GM19023 (cell line): Measurements from ENCODE around the gene TLCD4.
"Not testable (repeated sequence)": the region's sequence is repeated elsewhere in the genome, so short reads cannot be mapped to it uniquely, and the experiment has no call there.

Source experiments
- ATAC-seq: cut with Tn5 transposase; IDR thresholded peaks from one replicate; pipeline ENCODE4 v1.9.1; 2021; ENCODE audit warnings: mild to moderate bottlenecking, moderate library complexity; ENCODE audit not compliant: unreplicated experiment

TLCD4 gene

DNA sequence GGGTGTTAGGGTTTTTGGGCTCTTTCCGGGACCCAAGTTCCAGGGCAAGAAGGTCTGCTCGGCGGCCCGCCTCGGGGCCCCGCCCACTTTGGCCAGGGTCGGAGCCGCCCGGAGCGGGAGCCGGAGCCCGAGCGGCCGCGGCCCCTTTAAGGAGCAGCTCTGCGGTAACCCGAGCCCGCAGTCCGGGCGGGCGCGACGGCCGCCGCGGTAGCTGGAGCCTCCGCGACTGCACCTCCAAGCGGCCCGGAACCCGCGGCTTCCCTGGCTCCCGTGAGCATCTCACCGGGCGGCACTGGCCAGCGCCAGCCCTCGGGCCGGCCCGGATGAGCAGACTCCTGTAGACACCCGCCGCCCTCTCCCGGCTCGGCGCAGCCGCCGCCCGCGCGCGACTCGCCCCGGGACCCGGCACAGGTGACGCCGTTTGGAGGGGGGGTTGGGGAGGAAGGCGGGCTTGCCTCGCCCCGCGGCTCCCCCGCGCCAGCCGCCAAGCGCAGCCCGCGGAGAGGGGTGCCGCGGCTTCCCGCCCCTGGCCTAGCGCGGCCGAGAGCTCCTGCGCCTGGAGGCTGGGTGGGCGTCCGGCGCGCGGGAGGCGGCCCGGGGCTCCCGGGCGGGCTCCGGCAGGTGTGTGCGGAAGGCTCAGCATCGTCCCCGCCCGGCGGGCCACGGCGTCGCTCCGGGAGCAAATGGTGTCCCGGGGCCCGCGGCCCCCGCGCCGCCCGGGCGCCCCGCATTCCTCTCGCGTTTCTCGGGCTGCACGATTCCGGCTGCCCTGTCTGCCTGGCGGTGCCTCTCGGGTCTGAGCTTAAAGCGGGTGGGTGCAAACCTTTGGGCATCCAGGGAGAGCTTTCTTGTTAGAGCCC lies at the start of gene TLCD4:
Gene TLCD4, plus strand, starts transcription at position 149 of the 860 bp plus-strand sequence. CDS start 26,547 bp downstream, outside the sequence.
- peak; percentile 72 for ATAC-seq

DNA sequence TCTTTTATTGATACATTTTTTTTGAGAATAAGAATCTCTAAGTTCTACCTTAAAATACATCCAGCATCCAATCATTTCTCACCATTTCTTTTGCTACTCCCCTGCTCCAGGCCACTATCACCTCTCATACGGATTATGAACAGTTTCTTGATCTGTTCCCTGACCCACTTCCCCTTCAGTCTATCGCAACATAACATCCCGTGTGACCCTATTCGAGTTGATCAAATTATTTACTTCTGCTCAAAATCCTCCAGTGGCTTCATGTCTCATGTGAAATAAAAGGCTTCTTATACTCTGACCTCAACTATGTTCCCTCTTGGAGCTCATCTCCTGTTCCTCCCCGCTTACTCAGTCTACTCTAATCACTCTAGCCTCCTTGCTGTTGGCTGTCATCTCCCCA lies 49.6 kb upstream of the TLCD4 start:
- ATAC-seq: no peak

GRCh38 chr1:95068956-95069709 lies 48.0 kb upstream of the TLCD4 start:
- ATAC-seq: no peak

DNA sequence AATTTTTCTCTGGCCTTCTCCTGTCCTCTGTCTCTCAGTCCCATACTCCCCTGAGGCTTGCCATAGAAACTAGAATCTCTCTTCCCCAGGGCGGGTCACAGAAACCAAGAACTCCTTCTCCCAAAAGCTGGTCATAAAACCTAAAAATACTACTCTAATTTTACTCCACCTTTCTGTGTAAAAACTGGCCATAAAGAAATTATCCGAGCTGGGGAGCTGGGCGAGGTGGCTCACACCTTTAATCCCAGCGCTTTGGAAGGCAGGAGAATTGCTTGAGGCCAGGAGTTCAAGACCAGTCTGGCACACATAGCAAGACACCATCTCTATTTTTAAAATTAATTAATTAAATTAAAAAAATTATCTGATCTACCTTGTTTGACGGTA lies 47.5 kb upstream of the TLCD4 start:
- ATAC-seq: no peak

- ATAC-seq: no peak
Observed at GRCh38 chr1:95071539-95071938, 45.6 kb upstream of the TLCD4 start.

GRCh38 chr1:95072117-95072516 lies 45.0 kb upstream of the TLCD4 start:
- no peak for ATAC-seq

GRCh38 chr1:95072532-95073419 lies 44.4 kb upstream of the TLCD4 start, which contains the start of gene ALG14:
Gene ALG14 (minus strand): TSS chr1:95072951. CDS start chr1:95072898, 53 bp downstream.
- ATAC-seq: peak; percentile 98

- ATAC-seq: no peak
Observed at GRCh38 chr1:95073446-95073845, 43.7 kb upstream of the TLCD4 start.

DNA sequence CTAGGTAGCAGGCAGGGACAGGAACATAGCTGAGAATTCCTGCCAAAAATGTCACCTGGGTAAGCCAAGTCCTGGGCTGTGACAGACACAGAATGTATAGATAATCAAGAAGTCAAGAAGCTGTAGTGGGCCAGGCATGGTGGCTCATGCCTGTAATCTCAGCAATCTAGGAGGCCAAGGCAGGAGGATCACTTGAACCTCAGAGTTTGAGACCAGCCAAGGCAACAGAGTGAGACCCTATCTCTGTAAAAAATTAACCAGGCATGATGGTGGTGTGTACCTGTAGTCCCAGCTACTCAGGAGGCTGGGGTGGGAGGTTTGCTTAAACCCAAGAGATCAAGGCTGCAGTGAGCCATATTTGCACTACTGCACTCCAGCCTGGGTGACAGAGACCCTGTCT lies 41.1 kb upstream of the TLCD4 start:
- ATAC-seq: no peak

GRCh38 chr1:95080446-95080845 lies 36.7 kb upstream of the TLCD4 start:
- ATAC-seq: no peak

- no peak for ATAC-seq
Observed at GRCh38 chr1:95080879-95081278, 36.3 kb upstream of the TLCD4 start.

GRCh38 chr1:95084317-95085176 lies 32.6 kb upstream of the TLCD4 start:
- peak; percentile 79 for ATAC-seq

DNA sequence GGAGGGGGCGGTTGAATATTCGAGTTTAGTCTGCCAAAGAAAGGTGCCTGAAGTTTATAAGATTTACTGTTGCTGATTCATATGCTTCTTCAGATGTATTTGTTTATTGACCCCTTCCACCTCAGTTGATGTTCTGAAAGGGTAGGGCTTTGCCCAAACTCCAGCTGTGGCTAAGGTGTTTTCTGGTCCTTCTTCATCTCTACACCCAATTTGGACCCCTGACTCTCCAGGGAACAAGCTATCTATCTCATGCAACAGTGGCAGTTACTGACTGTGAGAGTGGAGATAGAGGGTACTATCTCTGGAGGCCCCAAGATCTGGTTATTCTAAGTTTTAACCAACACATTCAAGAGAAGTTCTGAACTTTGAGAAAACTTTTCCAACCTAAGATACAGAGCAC lies 31.8 kb upstream of the TLCD4 start:
- no peak for ATAC-seq

DNA sequence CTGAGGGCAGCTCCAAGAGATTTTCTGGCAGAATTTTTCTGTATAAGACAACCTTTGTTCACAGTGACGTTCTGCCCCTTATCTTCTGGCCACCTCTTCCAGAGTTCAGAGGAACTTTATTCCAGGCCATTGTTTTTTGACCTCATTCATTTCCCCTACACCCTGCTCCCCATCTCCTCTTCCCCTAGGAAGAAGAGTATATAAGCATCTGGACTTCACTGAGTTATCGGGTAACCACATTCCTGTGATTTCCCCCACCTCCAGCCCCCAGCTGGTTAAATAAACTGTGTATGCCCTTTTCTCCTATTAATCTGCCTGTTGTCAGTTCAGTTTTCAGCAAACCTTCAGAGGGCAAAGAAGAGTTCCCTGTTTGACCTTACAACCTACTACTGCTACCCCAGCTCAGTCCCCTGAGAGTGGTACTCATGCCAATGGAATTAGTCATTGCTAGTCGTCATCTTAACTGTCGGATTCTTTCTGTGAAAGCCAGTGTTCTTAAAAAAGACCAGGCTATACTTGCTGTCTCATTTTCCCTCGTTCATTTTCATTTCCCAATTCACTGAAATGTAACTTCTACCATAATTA lies 30.1 kb upstream of the TLCD4 start:
- no peak for ATAC-seq

DNA sequence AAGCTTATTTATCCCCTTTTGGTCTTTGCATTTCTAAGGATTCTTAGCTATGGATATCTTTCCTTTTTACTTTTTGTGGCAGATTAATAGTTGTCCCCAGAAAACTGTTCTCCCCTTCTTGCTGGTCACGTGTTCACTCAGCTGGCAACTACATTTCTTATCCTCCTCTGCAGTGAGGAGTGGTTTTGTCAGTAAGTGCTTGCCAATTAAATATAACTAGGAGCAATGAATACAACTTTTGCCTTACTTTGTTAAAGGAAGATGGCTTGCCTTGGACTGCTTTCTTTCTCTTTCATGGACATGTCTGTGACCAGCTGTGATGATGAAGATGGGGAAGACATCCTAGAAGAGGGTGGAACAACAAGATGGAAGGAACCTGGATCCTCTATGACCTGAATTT lies 28.9 kb upstream of the TLCD4 start:
- no peak for ATAC-seq

- ATAC-seq: no peak
Observed at GRCh38 chr1:95089650-95090287, 27.4 kb upstream of the TLCD4 start.

- ATAC-seq: not testable (repeated sequence)
Observed at GRCh38 chr1:95091290-95091689, 25.9 kb upstream of the TLCD4 start.

DNA sequence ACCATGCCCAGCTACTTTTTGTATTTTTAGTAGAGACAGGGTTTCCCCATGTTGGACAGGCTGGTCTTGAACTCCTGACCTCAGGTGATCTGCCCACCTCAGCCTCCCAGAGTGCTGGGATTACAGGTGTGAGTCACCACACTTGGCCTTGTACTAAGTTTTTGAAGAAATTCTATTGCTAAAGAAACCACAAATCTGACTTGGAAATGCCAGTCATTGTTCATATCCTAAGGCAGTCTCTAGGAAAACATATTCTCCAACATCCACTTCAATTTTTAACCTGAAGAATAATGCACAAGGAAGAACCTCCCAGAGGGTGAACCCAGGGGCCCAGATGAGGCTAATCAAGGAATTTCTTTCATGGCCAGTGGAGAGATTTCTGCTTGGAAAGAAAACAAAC lies 24.3 kb upstream of the TLCD4 start:
- ATAC-seq: not testable (repeated sequence)

DNA sequence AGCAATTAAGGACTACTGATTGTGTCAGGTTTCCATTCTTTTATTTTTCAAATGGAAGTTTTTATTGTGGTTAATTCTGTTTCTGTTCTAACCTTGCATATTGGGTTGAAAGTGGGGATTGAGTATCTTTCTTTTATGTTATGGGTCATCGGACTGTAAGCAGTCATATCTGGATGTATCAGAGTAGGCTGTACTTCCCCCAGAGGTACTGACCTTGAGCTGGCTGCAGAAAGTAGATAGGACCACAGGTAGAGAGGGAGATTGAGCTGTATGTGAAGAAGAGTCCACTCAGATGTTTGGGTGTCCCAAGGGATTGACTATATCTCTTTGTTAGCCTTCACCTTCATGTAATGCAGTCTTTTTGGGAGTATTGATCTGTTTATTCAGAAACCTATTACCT lies 23.9 kb upstream of the TLCD4 start:
- no peak for ATAC-seq
